IPS-NIHi7 (cell line): ENCODE measurements around the gene CNOT4.

ENCODE experiments used
- DNase-seq: peaks from one replicate; pipeline ENCODE4 v3.0.0; 2012; ENCODE audit warnings: mixed read lengths; ENCODE audit errors: extremely low spot score

CNOT4 gene

DNA sequence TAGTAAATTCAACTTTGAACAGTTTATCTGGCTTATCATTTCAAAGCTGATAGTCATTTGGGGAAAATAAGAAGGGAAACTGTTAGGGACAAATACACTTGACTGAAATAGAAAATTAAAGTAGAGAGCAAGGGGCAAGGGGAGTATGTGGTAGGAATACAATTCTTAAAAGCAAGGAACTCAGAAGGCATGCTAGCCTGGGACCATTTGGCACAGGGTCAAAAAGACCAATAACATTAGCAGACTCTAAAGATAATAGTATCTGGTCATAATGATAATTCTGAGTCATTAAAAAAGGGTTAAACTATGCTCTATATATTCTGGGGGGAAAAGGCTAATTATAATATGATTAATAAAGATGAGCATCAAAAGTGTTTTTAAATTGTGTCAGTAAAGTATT lies 112.2 kb downstream of the CNOT4 start:
- no peak for DNase-seq

DNA sequence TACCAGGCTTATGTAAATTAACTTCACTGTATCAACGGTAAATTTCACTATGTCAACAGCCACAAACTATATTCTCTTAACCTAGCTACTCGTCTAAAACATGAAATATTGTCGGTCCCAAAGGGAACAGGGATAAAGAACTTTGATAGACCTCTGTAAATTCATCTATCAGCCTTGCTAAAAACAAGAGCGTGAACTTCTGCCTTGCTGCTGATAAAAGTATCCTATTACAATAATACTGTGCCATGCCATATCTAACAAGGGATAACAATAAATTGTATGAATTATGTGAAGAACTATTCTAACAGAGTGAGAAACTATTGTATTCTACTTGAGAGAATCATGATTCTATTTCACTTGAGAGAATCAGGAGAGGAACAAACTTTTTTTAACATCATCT lies 117.2 kb downstream of the CNOT4 start:
- DNase-seq = no peak

DNA sequence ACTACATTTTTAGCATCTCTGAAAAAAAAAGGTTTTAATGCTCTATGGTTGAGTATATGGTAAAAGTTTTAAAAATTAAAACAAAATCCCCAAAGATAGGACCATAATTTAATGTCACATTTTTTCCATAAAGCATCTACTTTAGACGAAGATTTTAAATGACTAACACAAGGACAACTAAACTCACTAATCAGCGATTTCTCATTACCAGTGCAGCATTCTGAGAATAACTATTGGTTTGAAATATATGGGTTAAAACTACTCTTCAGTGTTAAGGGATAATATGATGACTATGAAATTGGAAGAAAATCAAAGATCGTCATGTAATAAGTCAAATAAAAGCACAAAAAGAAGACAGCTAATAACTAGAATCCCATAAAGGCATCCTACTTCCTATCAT lies 118.4 kb downstream of the CNOT4 start:
- DNase-seq = no peak

DNA sequence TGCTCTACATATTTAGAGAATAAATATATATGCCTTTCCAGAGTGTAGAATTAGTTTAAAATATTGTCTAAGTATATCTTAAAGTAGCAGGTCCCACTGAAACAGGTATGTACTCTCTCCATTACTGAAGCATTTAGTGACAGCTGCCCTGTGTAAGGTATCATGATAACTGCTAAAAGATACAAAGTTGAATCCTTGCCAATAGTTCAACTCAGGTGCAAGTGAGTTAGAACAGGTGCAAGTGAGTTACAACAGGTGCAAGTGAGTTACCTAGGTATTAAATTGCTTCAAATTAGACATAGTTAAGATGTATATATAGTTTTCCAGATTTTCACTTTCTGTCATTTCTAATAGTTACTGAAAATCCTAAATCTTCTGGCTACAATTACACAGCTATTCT lies 119.1 kb downstream of the CNOT4 start:
- no peak for DNase-seq

DNA sequence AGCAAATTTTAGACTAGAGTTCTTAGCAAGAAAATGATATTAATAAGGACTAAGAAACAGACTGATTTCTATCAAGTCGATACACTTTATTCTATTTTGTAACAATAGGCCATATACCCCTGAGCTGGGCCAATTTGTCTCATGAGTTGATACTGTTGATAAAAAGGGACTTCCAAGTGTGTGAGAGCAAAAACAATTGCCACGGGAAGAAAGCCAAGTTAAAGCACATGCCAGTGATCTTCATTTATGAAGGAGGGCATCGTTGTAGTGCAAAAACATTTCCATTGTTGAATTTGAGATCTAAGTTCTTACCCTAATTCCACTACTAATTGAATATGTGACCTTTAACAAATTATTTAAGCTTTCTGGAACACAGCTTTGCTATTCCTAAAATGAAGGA lies 119.9 kb downstream of the CNOT4 start:
- no peak for DNase-seq

DNA sequence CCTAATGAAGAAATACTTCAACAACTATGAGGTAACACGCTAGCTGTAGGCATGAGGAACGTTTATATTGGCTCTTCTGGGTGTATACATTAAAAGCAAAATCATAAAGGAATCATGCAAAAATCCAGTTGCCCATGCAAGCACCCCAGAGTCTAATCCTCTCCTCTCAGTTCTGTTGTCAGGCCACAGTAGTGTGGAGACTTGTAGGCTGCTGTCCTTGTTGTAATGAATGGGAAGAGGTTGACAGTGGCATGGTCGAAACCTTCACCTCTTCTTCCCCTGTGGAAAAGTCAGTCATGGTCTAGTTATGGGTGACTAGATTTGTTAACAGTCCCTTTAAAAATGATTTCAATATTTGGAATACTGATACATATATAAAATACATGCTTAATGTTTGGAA lies 121.3 kb downstream of the CNOT4 start:
- no peak for DNase-seq

DNA sequence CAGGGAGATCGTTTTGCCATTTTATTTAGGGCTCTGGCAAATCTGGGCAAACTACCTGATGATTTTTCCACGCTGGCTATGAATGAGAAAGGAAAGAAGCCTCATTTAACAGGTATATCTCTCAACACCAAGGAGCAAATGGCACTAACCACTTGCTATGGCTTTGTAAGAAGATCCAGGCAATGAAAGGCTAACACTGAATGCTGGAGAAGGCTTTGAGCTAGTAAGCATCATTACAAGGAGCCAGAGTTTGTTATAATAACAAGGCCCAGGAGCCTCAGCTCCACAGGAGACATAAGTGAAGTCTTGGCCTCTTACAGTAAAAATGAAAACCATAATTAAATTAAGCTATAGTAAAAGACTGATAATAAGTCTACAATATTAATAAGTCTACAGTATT lies 123.1 kb downstream of the CNOT4 start:
- DNase-seq = no peak

DNA sequence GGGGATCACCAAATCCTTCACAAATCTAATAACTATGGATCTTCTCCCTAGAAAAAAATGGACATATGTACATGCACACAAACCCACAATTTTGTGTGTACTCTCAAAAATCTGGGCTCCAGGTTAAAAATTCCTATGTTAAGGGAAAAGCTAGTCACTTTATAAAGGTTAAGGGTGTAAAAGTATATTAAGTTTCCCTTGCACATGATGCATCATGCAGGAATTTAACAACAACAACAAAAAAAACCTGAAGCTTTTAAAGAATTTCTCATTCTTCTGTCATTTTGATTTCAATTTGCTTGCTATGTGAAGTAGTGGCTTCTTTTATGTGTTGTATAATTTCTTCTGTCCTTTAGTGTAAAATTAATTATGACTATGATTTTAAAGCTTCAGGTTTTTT lies 123.7 kb downstream of the CNOT4 start:
- no peak for DNase-seq

DNA sequence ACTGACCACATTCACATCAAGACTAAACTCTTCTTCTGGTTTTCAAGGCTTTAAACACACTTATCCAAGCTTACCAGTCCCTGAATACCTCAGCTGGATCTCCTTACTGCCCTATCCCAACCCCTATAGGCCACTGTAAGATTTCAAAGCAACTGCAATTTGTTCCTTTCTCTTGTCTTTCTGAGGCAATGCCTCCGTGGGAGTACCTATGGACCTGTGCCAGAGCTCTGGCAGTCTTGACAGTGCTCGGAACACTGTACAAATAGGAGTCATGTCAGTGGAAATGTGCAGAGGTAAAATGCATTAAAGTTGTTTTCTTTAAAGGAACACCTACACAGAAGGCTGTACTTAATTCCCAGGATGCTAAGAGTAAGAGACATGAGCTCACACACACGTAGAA lies 124.7 kb downstream of the CNOT4 start:
- DNase-seq = no peak

DNA sequence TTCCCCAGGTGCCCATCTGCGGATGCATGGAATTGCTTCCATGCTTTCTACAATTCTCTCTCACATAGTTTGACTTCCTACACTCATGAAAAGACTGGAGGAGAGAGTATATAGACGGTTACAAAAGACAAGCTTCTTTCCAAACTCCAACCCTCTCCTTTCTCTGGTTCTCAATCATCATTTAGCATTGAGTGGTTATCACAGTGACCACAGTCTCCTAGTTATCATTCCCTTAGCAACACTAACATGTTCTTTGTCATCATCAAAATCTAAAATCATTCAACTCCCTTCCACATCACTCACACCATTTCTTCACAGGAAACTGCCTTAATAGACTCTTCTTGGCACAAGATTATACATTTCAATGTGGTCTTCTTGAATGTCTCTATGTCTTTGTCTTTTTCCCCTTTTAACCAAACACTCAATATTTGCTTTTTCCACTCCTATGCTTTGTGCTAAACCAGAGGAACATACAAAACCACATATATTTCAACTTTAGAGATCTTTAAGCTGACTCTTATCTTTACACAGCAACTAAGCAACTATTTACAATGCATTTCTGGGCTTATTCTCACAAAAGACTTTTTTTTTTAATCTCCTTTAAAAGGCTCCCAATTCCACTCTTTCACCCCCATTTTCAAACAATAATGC lies 126.3 kb downstream of the CNOT4 start:
- no peak for DNase-seq

DNA sequence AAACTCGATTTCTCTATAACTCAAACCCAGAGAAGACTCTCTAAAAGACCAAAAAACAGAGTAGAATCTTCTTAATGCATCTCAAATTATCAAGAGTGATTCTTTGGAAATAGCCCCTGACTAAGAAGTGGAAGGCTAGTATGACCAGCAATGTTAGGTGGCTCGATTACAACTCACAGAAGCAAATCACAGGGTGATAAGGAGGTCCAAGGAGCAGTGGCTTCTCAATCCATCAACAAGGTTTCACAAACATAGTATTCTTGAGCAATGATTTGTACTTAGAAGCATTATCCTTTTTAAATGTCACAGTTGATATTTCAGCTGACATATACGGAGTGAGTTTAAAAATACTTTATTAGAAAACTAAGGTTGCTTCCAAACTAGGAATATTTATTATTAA lies 127.7 kb downstream of the CNOT4 start:
- DNase-seq = no peak

DNA sequence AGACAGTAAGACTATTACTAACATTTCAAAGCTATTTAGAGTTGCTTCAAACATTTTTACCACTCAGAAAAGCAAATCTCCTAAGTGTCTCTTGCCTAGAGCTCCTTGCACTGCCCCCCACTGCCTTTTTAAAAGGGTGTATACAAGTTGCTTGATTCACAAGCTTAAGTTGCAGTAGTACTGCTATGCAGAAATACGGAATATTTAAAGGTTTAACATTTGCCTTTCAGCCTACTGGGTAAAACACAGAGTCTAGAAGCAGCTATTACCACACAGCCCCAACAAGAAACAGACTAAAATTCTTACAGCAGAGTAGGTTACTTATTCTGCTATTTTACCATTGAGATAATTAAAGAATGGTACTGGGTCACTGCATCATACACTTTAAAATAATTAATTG lies 128.5 kb downstream of the CNOT4 start:
- no peak for DNase-seq

DNA sequence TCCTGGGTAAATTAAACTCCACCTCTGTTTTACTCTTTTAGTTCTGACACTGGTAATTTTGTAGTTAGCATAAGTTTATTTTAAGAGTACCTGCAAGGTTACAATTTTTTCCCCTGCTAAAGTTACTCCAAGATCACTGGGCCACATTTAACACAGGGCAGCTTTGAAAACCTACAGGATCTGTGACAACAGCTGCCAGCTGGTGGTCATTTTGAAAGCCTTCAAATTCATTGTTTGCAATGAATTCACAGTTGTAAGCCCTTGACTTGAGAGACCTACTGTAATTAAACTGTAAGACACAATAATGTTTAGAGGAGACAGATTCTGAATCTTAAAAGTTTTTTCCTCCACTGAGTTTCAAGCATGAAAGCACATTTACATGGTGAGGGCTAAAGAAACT lies 129.6 kb downstream of the CNOT4 start:
- no peak for DNase-seq

DNA sequence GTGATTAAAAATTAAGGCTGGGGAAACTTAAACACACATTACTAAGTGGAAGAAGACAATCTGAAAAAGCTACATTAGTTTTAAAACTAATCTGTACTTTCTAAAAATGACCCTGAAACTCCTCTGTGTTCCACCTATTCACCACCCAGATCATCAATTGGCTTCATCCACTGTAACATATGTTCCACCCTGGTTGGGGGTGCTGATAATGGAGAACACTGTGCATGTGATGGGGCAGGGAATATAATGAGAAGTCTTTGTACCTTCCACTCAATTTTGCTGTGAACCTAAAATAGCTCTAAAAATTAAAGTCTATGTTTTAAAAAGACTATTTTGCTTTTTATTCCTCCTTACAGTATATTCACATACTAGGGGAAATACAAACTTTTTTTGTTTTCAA lies 132.7 kb downstream of the CNOT4 start:
- no peak for DNase-seq

DNA sequence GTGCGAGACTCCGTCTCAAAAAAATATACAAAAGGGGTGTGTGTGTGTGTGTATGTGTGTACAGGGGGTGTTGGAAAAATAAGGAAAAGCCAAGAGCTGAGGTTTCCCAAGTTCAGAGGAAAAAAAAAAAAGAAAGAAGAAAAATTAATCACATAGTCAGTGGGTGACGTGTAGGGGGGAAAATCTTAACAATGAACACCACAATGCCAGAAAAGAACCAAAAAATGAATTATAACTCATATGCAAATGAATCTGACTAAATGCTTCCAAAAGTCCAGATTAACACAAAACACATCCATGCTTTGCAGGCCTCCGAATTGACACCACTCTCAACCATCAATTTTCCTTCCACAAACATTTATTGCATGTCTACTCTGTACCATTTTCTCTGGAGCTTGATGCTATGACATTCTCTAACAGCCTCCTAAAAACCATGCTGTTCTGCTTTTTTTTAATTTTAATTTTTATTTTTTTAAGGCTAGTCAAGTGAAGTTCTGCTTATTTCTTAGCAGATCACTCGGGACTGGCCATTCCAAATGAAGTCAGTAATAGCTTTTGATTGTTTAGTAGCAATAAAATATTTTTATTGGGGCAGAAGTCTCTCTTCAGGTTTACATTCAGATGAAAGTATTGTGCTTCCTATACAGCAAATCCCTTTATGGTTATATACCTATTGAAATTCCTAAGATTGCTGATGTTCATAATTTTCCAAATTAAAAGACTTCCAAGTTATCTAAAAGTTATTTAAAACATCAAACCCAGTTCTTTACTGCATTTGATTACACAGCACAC lies 133.8 kb downstream of the CNOT4 start:
- no peak for DNase-seq

DNA sequence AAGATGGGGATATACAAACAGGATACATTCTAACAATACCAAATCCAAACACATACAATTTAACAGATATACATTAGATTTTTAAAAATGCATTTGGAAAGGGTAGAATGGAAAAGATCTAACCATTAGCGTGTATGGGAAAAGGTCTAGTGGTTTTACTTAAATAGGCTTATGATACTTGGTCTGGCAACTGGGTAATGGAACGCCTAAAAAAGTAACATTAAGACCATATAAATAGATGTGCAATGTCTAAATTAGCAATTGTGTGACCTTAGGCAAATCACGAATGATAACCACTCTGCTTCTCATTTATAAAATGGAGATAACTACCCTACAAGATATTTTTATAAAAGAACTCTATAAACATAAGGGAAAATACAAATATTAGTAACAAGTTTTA lies 135.2 kb downstream of the CNOT4 start:
- DNase-seq = no peak

DNA sequence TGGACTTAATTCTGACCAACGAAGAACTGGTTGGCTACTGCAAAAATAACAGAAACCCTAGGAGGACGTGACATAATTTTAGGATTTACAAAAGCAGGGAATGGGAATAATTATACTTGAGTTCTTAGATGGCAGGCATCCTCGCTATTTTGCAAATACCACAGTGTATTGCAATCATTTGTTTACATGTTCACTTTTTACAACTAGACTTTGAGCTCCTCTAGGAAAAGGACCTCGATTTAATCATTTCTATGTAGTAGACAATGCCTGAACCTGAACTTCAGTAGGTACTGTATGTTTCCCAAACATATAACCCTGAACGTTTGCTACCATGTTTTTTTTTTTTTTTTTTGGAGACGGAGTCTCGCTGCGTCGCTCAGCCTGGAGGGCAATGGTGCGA lies 137.7 kb downstream of the CNOT4 start:
- DNase-seq = no peak

DNA sequence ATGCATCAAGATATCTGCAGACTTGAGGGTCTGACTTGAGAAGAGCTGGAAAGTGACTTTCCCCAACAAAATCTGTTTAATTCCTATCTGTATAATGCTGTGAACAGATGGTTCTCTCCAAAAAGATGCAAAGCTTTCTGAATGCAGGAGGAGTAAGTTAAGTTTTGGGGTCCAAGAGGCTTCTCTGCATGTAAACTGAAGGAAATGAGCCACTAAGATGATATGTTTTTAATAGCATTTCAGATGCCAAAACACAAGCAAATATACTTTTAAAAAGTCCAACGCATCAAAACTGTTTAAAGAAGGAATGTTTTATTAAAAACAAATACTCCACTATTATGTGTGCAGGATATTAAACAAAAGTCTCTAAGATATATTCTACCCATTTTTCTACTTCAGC lies 139.2 kb downstream of the CNOT4 start:
- DNase-seq = no peak

DNA sequence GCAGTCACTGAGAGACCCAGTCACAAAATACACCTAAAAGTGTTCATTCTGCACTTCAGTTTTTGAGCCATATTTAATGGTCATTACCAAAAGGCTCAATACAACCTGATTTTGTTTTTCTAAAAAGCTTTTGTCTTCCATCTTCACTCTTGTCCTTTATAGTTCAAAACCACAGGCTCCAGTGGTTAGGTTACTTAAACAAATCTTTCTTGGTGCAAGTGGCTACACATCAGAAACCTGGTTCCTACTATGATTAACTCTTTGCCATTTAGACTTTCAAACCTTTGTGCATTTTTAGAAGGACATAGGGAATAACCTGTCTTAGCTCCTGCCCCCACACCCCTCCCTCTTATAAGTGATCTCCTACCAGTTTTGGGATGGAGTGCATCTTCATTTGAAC lies 140.5 kb downstream of the CNOT4 start:
- no peak for DNase-seq

DNA sequence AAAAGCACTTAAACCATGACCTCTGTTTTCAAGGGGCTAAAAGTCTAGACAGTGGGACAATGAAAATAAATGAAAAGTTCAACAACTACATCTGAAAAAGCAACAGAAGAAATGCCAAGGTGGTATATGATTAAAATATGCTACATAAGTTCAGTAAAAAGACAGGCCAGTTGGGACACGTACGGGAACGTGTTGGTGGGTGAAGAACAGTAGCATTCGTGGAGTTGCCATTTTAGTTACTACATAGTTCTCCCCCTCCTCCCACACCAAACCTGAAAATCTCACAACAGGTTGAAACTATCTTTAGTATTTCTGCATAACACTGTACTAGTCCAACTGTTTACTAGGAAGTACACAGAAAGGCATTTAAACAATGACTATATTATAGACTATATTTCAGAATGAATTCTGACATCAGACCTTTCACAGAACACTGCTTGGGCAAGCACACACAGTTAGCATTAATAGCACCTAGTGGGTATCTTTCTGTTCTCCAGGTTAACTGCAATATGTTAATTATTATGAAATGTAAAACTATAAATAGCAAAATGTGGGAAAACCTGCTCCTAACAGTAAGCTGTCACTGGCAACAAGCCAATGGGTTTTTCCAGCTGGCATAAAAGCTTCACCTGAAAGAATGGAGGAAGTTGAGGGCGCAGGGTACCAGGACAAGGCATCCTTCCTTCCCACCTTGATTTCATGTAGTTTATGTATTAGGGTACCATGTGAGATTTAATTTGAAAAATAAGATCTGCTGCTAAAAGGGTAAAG lies 141.3 kb downstream of the CNOT4 start:
- no peak for DNase-seq

DNA sequence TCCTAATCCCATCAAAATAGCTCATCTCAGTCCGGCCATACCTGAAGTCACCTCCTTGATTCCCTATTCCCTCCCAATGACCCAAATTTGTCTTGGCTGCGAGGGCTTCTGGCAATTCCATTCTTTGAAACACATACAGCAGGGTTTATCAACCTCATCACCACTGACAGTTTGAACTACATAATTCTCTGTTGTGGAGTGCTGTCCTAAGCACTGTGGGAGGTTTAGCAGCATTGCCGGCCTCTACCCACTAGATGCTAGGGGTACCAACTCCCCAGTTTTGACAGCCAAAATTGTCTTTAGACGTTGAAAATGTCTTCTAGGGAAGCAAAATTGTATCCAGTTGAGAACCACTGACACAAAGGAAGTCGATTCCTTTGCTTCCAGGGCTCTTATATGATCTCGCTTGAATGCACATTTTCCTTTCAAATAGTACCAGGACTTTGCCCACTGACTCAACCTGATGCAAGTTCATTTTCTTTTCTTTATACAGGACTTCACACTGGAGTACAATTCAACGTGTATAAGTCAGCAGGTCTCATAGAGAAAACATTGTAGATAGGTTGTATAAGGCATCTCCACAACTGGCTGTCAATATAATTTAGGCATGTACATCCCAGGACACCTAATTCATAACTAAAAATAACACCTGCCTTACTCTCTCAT lies 142.9 kb downstream of the CNOT4 start:
- no peak for DNase-seq

DNA sequence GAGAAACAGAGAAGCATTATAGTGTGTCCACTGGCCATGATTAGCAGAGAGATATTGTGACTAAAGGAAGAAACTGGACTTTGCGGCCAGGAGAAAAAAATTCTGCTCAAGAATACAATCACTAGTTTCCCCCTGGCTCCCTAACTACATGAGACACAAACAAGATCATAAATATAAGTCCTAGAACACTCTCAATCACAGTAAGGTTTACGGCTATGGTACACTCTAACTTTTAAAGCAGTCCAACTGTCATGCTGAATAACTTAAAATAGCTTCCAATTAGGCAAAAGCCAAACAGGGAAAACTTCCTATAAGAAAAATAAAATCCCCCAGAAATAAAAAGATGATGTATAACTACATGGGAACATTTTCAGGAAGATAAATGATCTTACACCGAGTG lies 144.2 kb downstream of the CNOT4 start:
- no peak for DNase-seq
